HG02642 (cell line): ENCODE data around the gene PPID.
"Not testable (repeated sequence)": the region's sequence is repeated elsewhere in the genome, so short reads cannot be mapped to it uniquely, and the experiment has no call there.

Experiments used
- ATAC-seq: cut with Tn5 transposase; IDR thresholded peaks from one replicate; pipeline ENCODE4 v1.9.1; 2021; ENCODE audit warnings: mild to moderate bottlenecking; ENCODE audit not compliant: unreplicated experiment, poor library complexity

PPID gene

GRCh38 chr4:158739600-158739999, 16.4 kb upstream of the PPID start:
- ATAC-seq, result no peak

DNA sequence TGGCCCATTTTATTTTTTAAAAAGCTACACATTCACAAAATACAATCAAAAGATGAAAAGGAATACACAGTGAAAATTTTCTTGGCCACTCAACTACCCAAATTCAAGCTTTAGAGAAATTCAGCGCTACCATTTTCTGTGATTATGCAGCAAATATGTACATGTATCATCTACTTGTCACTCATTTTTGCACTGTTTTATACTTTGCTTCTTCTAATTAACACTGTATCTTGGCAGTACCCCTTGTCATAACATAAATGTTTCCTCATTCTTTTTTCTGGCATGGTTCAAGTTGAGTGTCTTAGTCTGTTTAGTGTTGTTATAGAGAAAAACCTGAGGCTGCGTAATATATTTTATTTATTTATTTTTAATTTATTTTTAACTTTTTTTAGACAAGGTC, 15.7 kb upstream of the PPID start:
- no peak for ATAC-seq

DNA sequence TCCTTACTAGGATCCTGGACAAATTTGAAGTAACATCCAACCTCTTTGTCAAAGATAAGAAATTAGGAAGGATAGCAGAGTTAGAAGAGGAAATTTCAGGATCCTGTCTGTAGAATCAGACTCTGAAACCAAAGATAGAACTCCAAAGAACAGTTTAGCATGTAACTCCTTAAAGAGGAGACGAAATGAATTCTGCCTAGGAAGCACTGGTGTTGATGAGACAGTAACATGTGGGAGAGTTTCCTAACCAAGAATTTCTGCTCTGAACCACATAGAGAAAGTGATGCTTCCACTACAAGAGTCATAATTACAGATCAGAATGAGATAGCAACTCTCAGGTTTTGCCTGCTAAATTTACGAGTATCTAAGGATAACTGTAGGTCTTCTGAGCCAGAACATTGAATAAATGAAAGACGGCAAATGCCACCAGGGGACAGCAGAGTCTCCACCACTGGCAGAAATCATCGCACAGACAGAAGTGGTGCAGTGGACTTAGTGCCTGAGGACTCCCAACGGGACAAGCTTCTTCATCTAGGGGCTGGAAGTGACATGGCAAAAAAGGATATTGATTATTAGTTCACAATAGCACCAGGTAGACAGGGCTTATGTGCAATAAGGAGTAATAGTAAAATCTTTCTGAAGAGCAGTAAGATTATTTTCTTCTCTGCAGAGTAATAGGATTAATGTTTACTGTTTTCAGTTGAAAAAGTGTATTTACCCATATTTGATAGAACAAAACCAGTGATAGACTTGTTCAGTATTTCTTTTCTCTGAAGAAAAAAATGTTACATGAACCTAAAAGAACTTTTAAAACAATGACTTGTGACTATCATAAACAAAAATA, 6.7 kb upstream of the PPID start:
- ATAC-seq, result peak; percentile 88

DNA sequence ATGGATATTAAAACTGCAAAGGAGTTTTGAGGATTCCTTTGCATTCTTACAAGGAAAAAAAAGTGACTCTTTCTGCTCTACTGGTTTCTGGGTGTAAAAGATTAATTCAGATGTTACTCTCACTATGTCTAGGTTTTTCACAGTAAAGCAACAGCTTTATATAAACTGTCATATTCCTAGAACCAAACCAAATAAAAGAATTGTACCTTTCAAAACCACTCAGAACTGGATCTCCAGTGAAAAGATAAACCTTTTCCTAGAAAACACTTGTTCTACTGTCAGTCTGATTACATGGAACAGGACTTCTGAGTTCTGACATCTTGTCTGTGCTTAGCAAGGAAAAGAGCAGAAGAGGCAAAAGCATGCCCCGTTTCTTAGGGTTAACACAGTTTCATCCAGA, 5.0 kb upstream of the PPID start:
- no peak for ATAC-seq

DNA sequence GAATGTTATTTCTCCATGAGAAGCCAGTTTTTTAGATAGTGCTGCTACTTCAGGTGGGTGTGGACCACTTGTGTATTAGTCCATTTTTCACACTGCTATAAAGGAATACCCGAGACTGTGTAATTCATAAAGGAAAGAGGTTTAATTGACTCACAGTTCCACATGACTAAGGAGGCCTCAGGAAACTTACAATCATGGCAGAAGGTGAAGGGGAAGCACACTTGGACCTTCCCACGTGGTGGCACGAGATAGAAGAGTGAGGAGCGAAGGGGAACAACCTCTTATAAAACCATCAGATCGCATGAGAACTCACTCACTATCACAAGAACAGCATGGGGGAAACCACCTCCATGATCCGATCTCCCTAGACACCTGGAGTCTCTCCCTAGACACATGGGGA, 3.4 kb upstream of the PPID start:
- ATAC-seq, result no peak

DNA sequence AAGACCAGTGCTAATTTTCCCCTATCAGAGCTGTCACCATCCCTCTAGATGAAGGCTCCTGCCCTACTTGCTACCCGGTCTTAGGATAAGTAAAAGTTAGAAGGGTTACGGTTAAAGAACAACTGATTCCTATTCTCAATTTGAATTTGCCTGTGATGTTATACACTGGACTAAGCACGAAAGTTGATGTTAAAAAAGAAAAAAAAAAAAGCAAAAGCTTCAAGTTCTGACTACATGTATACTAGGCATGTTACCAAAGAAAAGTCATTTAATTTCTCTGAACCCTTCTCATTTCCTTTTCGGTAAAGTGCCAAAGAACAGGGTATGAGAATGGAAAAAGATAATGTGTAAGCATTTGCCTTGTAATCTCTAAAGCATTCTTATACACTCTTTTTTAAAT, 1.4 kb upstream of the PPID start:
- ATAC-seq, result no peak

GRCh38 chr4:158722291-158722916, 792 bp downstream of the PPID start:
- peak; percentile 7 for ATAC-seq

DNA sequence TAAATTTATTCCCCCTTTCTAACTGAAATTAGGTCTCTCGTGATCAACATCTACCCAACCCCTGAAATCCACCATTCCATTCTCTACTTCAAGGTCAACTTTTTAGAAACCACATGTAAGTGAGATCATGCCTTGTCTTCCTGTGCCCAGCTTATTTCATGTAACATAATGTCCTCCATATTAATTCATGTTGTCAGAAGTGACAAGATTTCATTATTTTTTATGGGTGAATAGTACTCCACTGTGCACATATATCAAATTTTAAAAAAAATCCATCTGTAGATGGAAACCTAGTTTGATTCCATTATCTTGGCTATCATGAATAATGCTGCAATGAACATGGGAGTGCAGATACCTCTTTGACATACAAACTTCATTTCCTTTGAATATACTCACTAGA, 1.5 kb downstream of the PPID start:
- ATAC-seq, result no peak

DNA sequence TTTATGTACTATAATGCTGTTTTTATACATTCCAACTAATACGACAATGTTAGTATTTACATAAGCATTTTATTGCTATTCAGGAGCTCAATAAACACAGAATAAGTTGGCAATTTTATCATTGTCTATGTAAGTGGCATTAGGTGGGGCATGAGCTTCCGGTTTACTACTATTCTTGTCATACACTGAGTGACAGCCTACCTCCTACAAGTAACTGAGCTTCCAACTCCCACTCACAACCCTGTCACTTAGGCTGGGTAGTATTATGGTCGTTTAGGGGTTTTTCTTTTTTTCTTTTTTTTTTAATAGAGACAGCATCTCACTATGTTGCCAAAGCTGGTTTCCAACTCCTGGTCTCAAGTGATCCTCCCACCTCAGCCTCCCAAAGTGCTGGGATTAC, 7.4 kb downstream of the PPID start:
- no peak for ATAC-seq

DNA sequence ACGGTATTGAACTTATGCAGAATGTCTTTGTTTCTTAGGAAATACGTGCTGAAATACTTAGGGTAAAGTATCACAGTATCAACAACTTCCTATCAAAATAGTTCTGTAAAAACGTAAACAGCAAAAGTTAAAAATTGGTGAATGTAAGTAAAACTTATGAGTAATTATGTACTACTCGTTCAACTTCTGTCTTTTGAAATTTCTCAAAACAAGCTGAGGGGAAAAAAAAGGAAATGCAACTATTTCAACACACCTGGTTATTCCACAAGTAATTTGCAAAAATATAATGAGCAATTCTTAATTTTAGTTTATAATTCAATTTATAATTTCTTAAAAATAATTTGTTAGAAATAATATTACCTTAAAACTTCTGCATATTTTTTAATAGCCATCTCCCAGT, 8.3 kb downstream of the PPID start:
- ATAC-seq, result no peak

DNA sequence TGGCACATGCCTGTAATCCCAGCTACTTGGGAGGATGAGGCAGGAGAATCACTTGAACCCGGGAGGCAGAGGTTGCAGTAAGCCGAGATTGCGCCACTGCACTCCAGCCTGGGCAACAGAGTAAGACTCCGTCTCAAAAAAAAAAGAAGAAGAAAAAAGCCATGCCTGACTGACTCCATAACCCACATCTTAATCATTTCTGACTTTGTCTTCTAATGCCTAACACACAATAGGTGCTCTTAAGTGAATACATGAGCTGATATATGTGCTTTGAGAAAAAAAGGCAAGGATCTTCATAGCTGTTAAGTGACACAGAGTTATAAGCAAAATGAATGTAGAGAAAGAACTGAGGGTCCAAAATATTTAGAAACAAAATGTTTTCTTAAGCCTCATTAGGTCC, 10.6 kb downstream of the PPID start:
- not testable (repeated sequence) for ATAC-seq

DNA sequence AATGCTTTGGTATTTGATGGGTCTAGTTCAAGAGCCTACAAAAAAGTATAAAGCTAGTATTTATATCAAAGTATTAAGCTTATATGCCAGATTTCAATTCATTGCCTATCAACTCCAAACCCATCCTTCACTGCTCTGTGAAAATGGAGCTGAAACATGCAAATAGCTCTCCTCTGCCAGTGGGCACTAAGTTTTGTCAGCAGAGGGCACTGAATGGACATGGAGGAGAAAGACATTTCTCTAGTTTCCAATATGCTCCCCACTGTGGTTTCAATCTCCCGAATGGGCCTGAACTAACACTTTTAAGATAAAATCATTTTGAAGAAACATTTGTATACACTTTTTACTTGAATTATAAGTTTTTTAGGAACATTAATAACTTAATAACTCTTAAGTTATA, 12.4 kb downstream of the PPID start:
- no peak for ATAC-seq

- ATAC-seq, result no peak
These were observed 18.9 kb downstream of the PPID start for GRCh38 chr4:158704274-158704673.

- ATAC-seq, result no peak
These were observed 34.4 kb downstream of the PPID start for GRCh38 chr4:158688813-158689212.

- no peak for ATAC-seq
These were observed 41.1 kb downstream of the PPID start for GRCh38 chr4:158682066-158682465.

DNA sequence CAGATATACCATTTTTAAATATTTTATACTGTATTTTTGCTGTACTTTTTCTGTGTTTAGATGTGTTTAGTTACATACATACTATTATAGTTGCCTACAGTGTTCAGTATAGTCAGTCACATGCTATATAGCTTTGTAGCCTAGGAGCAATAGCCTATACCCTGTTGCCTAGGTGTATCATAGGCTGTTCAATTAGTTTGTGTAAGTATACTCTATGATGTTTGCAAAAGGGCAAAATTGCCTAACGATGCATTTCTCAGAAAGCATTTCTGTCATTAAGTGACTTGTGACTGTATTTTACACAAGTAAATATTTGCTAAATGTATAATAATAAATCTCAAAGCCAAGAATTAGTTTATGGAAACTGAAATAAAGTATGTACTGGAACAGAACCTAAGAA, 41.6 kb downstream of the PPID start:
- ATAC-seq, result no peak

DNA sequence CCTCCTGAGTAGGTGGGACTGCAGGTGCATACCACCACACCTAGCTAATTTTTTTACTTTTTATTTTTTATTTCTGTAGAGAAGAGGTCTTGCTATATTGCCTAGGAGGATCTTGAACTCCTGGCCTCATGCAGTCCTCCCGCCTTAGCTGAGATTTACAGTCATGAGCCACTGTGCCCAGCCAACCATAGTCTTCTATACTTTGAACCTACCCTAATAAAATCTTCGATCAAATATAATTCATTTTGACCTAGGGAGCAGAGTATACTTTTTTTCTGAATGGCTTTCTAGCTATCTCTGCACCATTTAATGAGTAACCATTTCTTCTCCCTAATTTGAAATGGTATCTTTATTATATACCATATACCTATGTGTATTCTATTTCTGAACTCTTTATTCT, 44.4 kb downstream of the PPID start:
- no peak for ATAC-seq

GRCh38 chr4:158676076-158676475, 47.1 kb downstream of the PPID start:
- no peak for ATAC-seq

- no peak for ATAC-seq
These were observed 49.6 kb downstream of the PPID start for GRCh38 chr4:158673633-158674032.

DNA sequence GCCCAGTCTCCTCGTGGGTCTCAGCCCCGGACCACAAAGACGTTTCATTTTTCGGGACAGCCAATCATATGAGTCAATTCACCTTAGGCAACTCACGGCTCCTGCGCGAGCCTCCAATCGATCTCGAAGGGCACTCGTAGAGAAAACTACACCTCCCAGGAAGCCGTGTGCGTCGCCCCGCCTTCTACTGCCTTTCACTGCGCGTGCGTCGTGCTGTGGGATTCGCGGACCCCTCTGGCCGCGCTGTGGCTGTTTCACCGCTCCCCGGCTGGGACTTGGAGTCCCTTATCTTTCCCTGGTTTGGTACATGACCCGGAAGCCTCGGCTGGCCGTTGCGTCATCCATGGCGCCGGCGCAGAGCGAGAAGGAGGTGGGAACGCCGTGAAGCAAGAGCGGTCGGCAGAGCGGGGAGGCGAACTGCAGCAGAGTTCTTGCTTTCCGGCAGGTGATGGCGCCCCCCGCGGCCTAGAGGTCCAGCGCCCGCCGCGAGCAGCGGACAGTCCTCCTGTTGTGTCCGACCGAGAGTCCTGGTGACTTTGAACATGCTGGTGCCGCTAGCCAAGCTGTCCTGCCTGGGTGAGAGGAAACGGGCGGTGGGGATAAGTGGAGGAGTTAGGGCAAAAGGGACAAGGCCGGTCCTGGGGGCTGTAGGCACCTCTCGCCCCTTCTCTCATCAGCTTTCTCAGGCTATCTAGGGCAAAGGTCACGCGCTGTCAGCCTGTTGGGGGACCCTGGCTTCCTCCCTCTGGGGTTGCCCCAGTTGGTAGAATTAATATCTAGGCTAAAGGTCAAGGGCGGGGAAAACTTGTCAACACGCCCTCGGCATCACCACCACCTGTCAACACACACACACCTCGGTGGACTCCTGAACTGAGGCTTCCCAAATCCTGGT, 51.0 kb downstream of the PPID start, which contains the start of gene ETFDH:
TSS of gene ETFDH (plus strand) at position 382 of the 892 bp plus-strand sequence. CDS start at position 543, 161 bp downstream.
- ATAC-seq, result peak; percentile 89

- ATAC-seq, result no peak
These were observed 51.6 kb downstream of the PPID start, which contains the start of gene C4orf46 for GRCh38 chr4:158671665-158671914. Gene C4orf46 (minus strand): TSS chr4:158671887. CDS start chr4:158671801, 86 bp downstream.
